Measurements from ENCODE around the gene SPEF2. TPM values are rescaled to one million over a fixed set of nuclear protein-coding genes. Genes with fewer than 3 reads are reported as not detected.

Gene SPEF2, protein sequence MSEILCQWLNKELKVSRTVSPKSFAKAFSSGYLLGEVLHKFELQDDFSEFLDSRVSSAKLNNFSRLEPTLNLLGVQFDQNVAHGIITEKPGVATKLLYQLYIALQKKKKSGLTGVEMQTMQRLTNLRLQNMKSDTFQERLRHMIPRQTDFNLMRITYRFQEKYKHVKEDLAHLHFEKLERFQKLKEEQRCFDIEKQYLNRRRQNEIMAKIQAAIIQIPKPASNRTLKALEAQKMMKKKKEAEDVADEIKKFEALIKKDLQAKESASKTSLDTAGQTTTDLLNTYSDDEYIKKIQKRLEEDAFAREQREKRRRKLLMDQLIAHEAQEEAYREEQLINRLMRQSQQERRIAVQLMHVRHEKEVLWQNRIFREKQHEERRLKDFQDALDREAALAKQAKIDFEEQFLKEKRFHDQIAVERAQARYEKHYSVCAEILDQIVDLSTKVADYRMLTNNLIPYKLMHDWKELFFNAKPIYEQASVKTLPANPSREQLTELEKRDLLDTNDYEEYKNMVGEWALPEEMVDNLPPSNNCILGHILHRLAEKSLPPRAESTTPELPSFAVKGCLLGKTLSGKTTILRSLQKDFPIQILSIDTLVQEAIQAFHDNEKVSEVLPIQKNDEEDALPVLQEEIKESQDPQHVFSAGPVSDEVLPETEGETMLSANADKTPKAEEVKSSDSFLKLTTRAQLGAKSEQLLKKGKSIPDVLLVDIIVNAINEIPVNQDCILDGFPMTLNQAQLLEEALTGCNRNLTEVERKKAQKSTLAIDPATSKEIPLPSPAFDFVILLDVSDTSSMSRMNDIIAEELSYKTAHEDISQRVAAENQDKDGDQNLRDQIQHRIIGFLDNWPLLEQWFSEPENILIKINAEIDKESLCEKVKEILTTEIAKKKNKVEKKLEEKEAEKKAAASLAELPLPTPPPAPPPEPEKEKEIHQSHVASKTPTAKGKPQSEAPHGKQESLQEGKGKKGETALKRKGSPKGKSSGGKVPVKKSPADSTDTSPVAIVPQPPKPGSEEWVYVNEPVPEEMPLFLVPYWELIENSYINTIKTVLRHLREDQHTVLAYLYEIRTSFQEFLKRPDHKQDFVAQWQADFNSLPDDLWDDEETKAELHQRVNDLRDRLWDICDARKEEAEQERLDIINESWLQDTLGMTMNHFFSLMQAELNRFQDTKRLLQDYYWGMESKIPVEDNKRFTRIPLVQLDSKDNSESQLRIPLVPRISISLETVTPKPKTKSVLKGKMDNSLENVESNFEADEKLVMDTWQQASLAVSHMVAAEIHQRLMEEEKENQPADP (N-terminal part only)
- total RNA-seq = 1.5 and 1.8 TPM in 2 replicates

DNA sequence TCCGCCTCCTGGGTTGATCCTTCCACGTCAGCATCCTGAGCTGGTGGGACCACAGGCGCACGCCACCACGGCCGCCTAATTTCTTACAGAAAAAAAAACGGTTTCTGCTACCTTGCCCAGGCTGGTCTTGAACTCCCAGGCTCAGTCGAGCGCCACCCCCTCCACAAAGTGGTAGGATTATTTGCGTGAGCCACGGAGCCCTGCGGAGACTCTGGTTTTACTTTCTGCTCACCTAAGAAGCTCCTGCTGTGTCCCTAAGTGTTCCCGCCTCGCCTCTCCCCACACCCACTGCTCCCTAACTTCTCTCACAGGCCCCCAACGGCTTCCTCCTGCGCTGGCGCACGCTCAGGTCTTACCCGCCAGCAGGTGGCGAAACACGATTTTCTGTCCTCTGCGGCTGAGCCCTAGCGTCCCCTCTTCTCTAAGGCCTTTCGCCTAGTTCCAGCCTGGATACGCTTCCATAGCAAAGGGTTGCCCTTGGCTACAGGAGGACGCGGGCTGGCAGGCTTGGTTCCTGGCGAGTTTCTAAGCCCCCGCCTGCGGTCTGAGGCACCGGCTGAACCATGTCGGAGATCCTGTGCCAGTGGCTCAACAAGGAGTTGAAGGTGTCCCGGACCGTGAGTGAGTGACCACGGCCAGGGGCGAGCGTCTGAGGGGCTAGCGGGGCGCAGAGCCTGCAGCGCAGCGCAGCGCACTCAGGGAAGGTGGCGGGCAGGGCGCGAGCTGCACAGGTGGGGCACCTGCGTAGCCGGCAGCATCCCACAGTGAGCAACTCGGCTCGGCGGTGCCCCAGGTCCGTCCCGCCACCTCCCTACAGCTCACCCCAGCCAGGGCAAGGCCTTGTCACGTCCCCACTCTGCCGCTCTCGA, at the start of gene SPEF2:
Gene SPEF2 (plus strand): TSS at position 429 of the 869 bp plus-strand sequence. CDS start 135 bp downstream, at position 564.

DNA sequence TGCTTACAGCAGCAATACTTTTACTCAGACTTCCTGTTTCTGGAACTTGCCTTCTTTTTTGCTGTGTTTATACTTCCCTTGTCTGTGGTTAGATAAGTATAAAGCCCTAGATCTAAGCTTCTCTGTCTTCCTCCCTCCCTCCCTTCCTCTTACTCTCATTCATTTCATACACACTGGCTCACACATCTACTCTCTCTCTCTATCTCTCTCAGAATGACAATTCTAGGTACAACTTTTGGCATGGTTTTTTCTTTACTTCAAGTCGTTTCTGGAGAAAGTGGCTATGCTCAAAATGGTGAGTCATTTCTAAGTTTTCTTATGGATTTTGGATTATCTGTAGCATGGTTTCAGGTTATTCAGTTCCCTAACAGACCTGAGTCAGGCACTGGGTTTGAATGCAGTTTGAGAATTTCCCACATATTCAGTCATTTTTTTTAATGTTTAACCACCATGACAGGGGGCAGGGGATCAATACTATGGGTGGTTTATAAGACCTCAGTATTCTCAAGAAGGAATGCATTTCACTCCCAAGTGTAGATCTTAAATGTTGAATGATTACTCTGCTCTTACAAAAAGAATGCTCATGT, 239.2 kb downstream of the SPEF2 start, which contains the start of gene IL7R:
Gene IL7R (plus strand): TSS at position 127 of the 587 bp plus-strand sequence. CDS start 87 bp downstream, at position 214.

Other genes with a start within 250 kb of the SPEF2 start
- 0.26 and 0.47 TPM in 2 replicates for gene IL7R, start 239.0 kb downstream of the SPEF2 start, total RNA-seq

All from pericardium fibroblast (primary cell).